Endothelial cell (in vitro differentiated cells): Measurements from ENCODE around the gene HDAC4. TPM values are rescaled to one million over a fixed set of nuclear protein-coding genes. Genes with fewer than 3 reads are reported as not detected.

Experiments
- DNase-seq: peaks from one replicate; pipeline ENCODE4 v3.0.0; 2021; ENCODE audit warnings: low spot score
- H3K27ac Mint-ChIP-seq: one replicate; pipeline ENCODE4 v1.8.0; 2021; ENCODE audit warnings: mixed read lengths, inconsistent platforms; ENCODE audit not compliant: unreplicated experiment
- H3K27me3 Mint-ChIP-seq: one replicate; pipeline ENCODE4 v1.8.0; 2021; ENCODE audit warnings: mild to moderate bottlenecking, moderate library complexity, mixed read lengths, inconsistent platforms; ENCODE audit not compliant: unreplicated experiment
- H3K36me3 Mint-ChIP-seq: one replicate; pipeline ENCODE4 v1.8.0; 2021; ENCODE audit warnings: mild to moderate bottlenecking, low read depth, mixed read lengths, inconsistent platforms; ENCODE audit not compliant: unreplicated experiment
- H3K4me1 Mint-ChIP-seq: one replicate; pipeline ENCODE4 v1.8.0; 2021; ENCODE audit warnings: mild to moderate bottlenecking, mixed read lengths, inconsistent platforms; ENCODE audit not compliant: unreplicated experiment
- H3K4me3 Mint-ChIP-seq: one replicate; pipeline ENCODE4 v1.8.0; 2021; ENCODE audit warnings: mild to moderate bottlenecking, mixed read lengths, inconsistent platforms; ENCODE audit not compliant: unreplicated experiment
- H3K9me3 Mint-ChIP-seq: one replicate; pipeline ENCODE4 v1.8.0; 2021; ENCODE audit warnings: mixed read lengths, inconsistent platforms; ENCODE audit not compliant: unreplicated experiment
- CTCF ChIP-seq: fragments of 200-600 bp; sonication (generic); IDR thresholded peaks from one replicate; pipeline ENCODE4 v1.5.0; 2021; ENCODE audit warnings: antibody characterized with exemption; ENCODE audit not compliant: unreplicated experiment
- total RNA-seq: library from RNA; stranded (reverse); fragmentation: NEBNext Ultra II Directional; extraction: Animal tissue kit (Norgen Biotek cat#: 25700); gene quantifications from one replicate; pipeline ENCODE4 v1.2.1, GENCODE V29; 2021; ENCODE audit not compliant: unreplicated experiment

The HDAC4 gene
- total RNA-seq, 1 donor from 2014 or later = 26.0 TPM

DNA sequence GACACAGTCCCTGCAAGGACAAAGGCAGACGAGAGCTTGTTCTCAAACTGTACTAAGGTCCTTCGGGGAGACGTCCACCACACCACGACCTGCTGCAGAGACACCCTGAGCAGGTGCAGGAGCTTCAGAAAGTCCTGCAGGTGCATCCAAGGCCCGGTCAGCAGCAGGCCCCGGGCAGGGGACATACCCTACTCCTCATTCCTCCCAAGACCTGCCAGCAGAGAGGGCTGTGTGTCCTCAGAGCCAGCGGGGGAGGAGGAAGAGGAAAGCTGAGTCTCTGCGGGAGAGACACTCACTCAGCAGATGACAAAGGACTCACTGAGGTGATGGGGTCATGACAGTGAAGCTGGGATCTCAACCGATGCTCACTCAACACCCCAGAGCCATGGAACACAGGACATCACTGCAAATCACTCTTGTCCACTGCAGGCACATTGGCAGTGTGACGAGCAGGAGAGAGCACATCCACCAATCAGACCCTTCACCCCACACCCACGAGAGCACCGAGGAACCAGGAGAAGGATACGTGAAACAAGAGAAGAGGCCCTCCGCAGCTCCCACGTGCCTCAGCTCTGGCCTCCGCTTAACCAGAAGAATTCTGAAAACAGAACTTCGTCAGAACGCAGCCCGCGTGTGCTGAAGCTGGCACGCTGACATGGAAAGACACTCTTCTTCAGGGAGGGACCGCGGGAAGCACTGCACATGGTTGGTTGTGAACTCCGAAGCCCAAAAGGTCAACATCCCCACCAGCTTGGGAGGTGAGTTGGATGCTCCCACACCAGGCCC lies 9.3 kb downstream of the HDAC4 start:
- Mint-ChIP-seq H3K4me1 (peaks cover 2% of the 10 kb centered on the region), H3K27me3 (peaks cover 6% of the 10 kb centered on the region), H3K27ac (no peak overlapping the region), H3K36me3 (no peaks in the 10 kb centered on the region), H3K9me3 (no peaks in the 10 kb centered on the region), H3K4me3 (no peak overlapping the region)
- no peak for TF ChIP-seq CTCF
- no peak for DNase-seq

- Mint-ChIP-seq H3K9me3 (no peaks in the 10 kb centered on the region), H3K36me3 (peaks cover 6% of the 10 kb centered on the region), H3K4me3 (no peak overlapping the region), H3K4me1 (peaks cover 2% of the 10 kb centered on the region), H3K27ac (no peak overlapping the region), H3K27me3 (peaks cover 11% of the 10 kb centered on the region)
- TF ChIP-seq CTCF = no peak
- no peak for DNase-seq
These were observed 10.1 kb downstream of the HDAC4 start for GRCh38 chr2:239390546-239391285.

DNA sequence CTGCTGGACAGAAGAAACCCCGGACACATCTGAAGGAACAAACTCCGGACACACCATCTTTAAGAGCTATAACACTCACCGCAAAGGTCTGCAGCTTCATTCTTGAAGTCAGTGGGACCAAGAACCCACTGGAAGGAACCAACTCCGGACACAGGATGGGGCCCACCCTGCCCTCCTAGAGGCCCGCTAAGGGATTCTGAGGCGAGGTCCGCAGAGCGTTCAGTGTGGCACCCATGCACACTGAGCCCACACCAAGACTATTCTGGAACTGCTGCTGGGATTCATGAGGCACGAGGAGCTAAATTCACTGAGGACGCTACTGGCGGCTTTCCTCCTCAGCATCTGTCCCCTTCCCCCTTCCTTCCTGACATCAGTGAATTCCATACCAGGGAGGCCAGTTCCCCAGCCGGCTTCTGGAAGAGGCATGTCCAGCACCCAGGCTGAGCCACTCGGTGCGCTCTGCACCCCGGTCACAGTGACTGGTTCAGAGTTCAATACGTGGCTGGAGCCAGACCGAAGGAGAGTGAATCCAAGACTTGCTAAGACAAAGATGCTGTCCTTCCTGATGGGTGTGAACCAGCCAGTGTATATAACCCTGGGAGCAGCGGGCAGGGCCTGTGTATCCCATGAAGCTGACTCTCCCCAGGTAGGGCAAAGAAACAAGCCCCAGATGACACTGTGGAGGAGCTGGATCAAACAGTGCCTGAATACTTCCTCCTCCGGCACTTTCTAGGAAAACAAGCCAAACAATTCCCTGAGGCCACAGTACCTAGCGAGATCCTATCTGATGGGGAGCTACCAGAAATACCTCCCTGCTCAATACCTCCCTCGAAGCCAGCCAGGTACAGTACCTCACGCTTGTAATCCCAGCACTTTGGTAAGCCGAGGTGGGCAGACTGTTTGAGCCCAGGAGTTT lies 11.1 kb downstream of the HDAC4 start:
- H3K36me3 Mint-ChIP-seq = peaks cover 6% of the 10 kb centered on the region
- H3K9me3 Mint-ChIP-seq = no peaks in the 10 kb centered on the region
- no peak for TF ChIP-seq CTCF

DNA sequence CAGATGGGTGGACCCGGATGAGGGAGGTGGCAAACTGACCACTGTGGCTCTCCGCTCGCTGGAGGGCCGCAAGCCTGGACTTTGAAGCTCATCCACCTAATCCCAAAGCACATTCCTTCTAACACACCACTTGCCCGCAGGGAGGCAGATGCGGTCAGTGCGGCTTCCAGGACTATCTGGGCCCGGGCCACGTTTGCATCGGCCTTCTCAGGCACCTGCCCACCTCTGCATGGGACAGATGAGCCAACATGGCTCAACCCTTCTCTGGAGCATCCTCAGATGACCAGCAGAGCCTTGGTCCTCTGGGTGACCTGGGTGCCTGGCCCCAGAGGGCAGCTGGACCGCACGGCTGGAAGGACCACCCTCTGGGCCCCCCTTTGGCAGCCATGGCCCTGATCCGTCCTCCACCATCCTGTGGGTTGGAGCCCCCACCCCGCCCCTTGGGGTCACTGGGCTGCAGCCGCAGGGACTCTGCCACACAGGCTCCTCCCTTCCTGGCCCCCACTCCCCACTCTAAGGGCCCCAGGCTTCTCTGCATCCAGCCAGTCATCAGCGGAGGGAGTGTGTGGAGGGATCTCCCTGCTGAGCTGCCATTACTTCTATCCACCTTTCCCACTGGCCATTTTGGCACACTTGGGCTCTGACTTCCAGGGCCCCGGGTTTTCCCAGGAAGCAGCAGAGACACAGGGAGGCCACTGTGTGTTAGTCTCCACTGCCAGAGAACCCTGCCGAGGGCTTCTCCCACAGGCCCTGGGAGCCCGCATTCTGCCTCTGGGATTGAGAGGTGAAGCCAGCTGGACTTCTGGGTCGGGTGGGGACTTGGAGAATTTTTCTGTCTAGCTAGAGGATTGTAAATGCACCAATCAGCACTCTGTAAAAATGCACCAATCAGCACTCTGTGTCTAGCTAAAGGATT lies 12.3 kb downstream of the HDAC4 start:
- H3K9me3 Mint-ChIP-seq = no peaks in the 10 kb centered on the region
- no peak for TF ChIP-seq CTCF
- H3K4me1 Mint-ChIP-seq = peaks cover 5% of the 10 kb centered on the region
- DNase-seq = no peak
- no peak overlapping the region for H3K4me3 Mint-ChIP-seq
- H3K27ac Mint-ChIP-seq = no peak overlapping the region
- peaks cover 14% of the 10 kb centered on the region for H3K27me3 Mint-ChIP-seq
- peaks cover 6% of the 10 kb centered on the region for H3K36me3 Mint-ChIP-seq

More for the DNA sequence above, 11.1 kb downstream of the HDAC4 start:
- H3K4me3 Mint-ChIP-seq = no peak overlapping the region
- H3K27me3 Mint-ChIP-seq = peaks cover 10% of the 10 kb centered on the region
- peaks cover 2% of the 10 kb centered on the region for H3K4me1 Mint-ChIP-seq
- H3K27ac Mint-ChIP-seq = no peak overlapping the region
- DNase-seq = no peak
